ENCODE results near the gene ATG5. TPM values are rescaled to one million over a fixed set of nuclear protein-coding genes. Genes with fewer than 3 reads are reported as not detected.
"Not testable (repeated sequence)": the region's sequence is repeated elsewhere in the genome, so short reads cannot be mapped to it uniquely, and the experiment has no call there.

The ATG5 gene
- polyA plus RNA-seq, 1 donor from 2014 or later, result 45.5 TPM

GRCh38 chr6:106237286-106237685 is 88.3 kb downstream of the ATG5 start:
- H2AFZ ChIP-seq (ENCODE audit: low read depth, low read length), result no peak overlapping the region
- no peak overlapping the region for H3K9ac ChIP-seq (ENCODE audit: low read length)
- no peaks in the 10 kb centered on the region for H4K20me1 ChIP-seq (ENCODE audit: insufficient read depth)
- H3K27me3 ChIP-seq (ENCODE audit: insufficient read depth, low read depth, low read length), result no peaks in the 10 kb centered on the region
- no peaks in the 10 kb centered on the region for H3F3A ChIP-seq (ENCODE audit: insufficient read depth, low read length, poor library complexity, severe bottlenecking)
- H3K36me3 ChIP-seq (ENCODE audit: insufficient read depth, low read length), result no peaks in the 10 kb centered on the region
- no peak overlapping the region for H3K27ac ChIP-seq (ENCODE audit: low read length)
- TF ChIP-seq TAF1 (IDR thresholded peaks at IDR 0.05; ENCODE audit: low read depth) (no peak), EP300 (conservative IDR thresholded peaks at IDR 0.05; ENCODE audit: poor library complexity, severe bottlenecking) (no peak), SMC3 (conservative IDR thresholded peaks at IDR 0.05; ENCODE audit: poor library complexity) (no peak), MXI1 (conservative IDR thresholded peaks at IDR 0.05; ENCODE audit: poor library complexity, severe bottlenecking) (no peak), EZH2 (IDR thresholded peaks at IDR 0.05; ENCODE audit: borderline replicate concordance, insufficient read depth, low read length, poor library complexity, severe bottlenecking) (no peak)
- no peak overlapping the region for H3K4me2 ChIP-seq (ENCODE audit: low read length)
- H3K4me3 ChIP-seq (ENCODE audit: low read length), result no peak overlapping the region
- no peaks in the 10 kb centered on the region for H3K9me2 ChIP-seq (ENCODE audit: insufficient read depth, low read length)
- H3K9me3 ChIP-seq (ENCODE audit: low read length), result no peaks in the 10 kb centered on the region
- H3K79me2 ChIP-seq (replicated peaks; ENCODE audit: insufficient read depth, low read length), result no peaks in the 10 kb centered on the region

GRCh38 chr6:106229876-106230445 is 95.6 kb downstream of the ATG5 start:
- not testable (repeated sequence) for H2AFZ ChIP-seq (ENCODE audit: low read depth, low read length); H3K9me3 ChIP-seq (ENCODE audit: low read length); H3F3A ChIP-seq (ENCODE audit: insufficient read depth, low read length, poor library complexity, severe bottlenecking); H3K36me3 ChIP-seq (ENCODE audit: insufficient read depth, low read length); H4K20me1 ChIP-seq (ENCODE audit: insufficient read depth); H3K4me3 ChIP-seq (ENCODE audit: low read length); H3K9me2 ChIP-seq (ENCODE audit: insufficient read depth, low read length); H3K9ac ChIP-seq (ENCODE audit: low read length); H3K27me3 ChIP-seq (ENCODE audit: insufficient read depth, low read depth, low read length); H3K79me2 ChIP-seq (replicated peaks; ENCODE audit: insufficient read depth, low read length); H3K4me2 ChIP-seq (ENCODE audit: low read length); H3K27ac ChIP-seq (ENCODE audit: low read length)

GRCh38 chr6:106227612-106228507 is 97.7 kb downstream of the ATG5 start:
- Histone ChIP-seq H3K9me3 (ENCODE audit: low read length) (no peaks in the 10 kb centered on the region), H3K79me2 (replicated peaks; ENCODE audit: insufficient read depth, low read length) (no peaks in the 10 kb centered on the region), H3K4me2 (ENCODE audit: low read length) (no peak overlapping the region), H3K36me3 (ENCODE audit: insufficient read depth, low read length) (no peaks in the 10 kb centered on the region), H2AFZ (ENCODE audit: low read depth, low read length) (no peak overlapping the region), H4K20me1 (ENCODE audit: insufficient read depth) (no peaks in the 10 kb centered on the region), H3F3A (ENCODE audit: insufficient read depth, low read length, poor library complexity, severe bottlenecking) (no peaks in the 10 kb centered on the region), H3K4me3 (ENCODE audit: low read length) (no peak overlapping the region), H3K9me2 (ENCODE audit: insufficient read depth, low read length) (no peaks in the 10 kb centered on the region), H3K9ac (ENCODE audit: low read length) (no peak overlapping the region), H3K27me3 (ENCODE audit: insufficient read depth, low read depth, low read length) (no peaks in the 10 kb centered on the region), H3K27ac (ENCODE audit: low read length) (no peak overlapping the region)
- no peak for TF ChIP-seq POLR2AphosphoS5 (IDR thresholded peaks at IDR 0.05)
- no peak for TF ChIP-seq CTCF (IDR thresholded peaks at IDR 0.05; ENCODE audit: poor library complexity, severe bottlenecking)
- TF ChIP-seq SMC3 (conservative IDR thresholded peaks at IDR 0.05; ENCODE audit: poor library complexity), result no peak
- TF ChIP-seq MXI1 (conservative IDR thresholded peaks at IDR 0.05; ENCODE audit: poor library complexity, severe bottlenecking), result no peak
- no peak for TF ChIP-seq RAD21 (conservative IDR thresholded peaks at IDR 0.05)
- TF ChIP-seq EP300 (conservative IDR thresholded peaks at IDR 0.05; ENCODE audit: poor library complexity, severe bottlenecking), result no peak
- TF ChIP-seq TAF1 (IDR thresholded peaks at IDR 0.05; ENCODE audit: low read depth), result no peak
- no peak for TF ChIP-seq REST (IDR thresholded peaks at IDR 0.05; ENCODE audit: borderline replicate concordance)
- no peak for TF ChIP-seq EZH2 (IDR thresholded peaks at IDR 0.05; ENCODE audit: borderline replicate concordance, insufficient read depth, low read length, poor library complexity, severe bottlenecking)

All from neural cell (in vitro differentiated cells).